NAMALWA (cell line): ENCODE results near the gene RYR2.

ENCODE experiments used
- DNase-seq: peaks from one replicate; pipeline ENCODE4 v3.0.0-alpha.2; 2015; ENCODE audit warnings: low spot score

The RYR2 gene

GRCh38 chr1:237201155-237201554 is 159.2 kb downstream of the RYR2 start:
- DNase-seq = no peak

GRCh38 chr1:237204841-237205240 is 162.9 kb downstream of the RYR2 start:
- DNase-seq = no peak

GRCh38 chr1:237205400-237206064 is 163.5 kb downstream of the RYR2 start:
- no peak for DNase-seq

- no peak for DNase-seq
Observed at GRCh38 chr1:237206065-237206414, 164.1 kb downstream of the RYR2 start.

- no peak for DNase-seq
Observed at GRCh38 chr1:237211031-237211430, 169.0 kb downstream of the RYR2 start.

- DNase-seq = no peak
Observed at GRCh38 chr1:237211540-237211939, 169.6 kb downstream of the RYR2 start.

- DNase-seq = no peak
Observed at GRCh38 chr1:237219751-237220642, 178.0 kb downstream of the RYR2 start.

GRCh38 chr1:237223419-237223818 is 181.4 kb downstream of the RYR2 start:
- no peak for DNase-seq

- no peak for DNase-seq
Observed at GRCh38 chr1:237226177-237226944, 184.4 kb downstream of the RYR2 start.

GRCh38 chr1:237227476-237227875 is 185.5 kb downstream of the RYR2 start:
- DNase-seq = no peak

GRCh38 chr1:237228421-237228820 is 186.4 kb downstream of the RYR2 start:
- no peak for DNase-seq

GRCh38 chr1:237229333-237229732 is 187.3 kb downstream of the RYR2 start:
- DNase-seq = no peak

GRCh38 chr1:237232501-237232900 is 190.5 kb downstream of the RYR2 start:
- DNase-seq = no peak

GRCh38 chr1:237235091-237235490 is 193.1 kb downstream of the RYR2 start:
- DNase-seq = no peak

- no peak for DNase-seq
Observed at GRCh38 chr1:237237721-237238120, 195.7 kb downstream of the RYR2 start.

- no peak for DNase-seq
Observed at GRCh38 chr1:237239248-237239647, 197.3 kb downstream of the RYR2 start.

GRCh38 chr1:237241038-237241437 is 199.1 kb downstream of the RYR2 start:
- DNase-seq = no peak

- no peak for DNase-seq
Observed at GRCh38 chr1:237244778-237245177, 202.8 kb downstream of the RYR2 start.

GRCh38 chr1:237247442-237247841 is 205.5 kb downstream of the RYR2 start:
- no peak for DNase-seq

- no peak for DNase-seq
Observed at GRCh38 chr1:237249120-237249519, 207.1 kb downstream of the RYR2 start.

GRCh38 chr1:237250055-237250454 is 208.1 kb downstream of the RYR2 start:
- DNase-seq = no peak

- no peak for DNase-seq
Observed at GRCh38 chr1:237255071-237255470, 213.1 kb downstream of the RYR2 start.

GRCh38 chr1:237258871-237259270 is 216.9 kb downstream of the RYR2 start:
- no peak for DNase-seq
